HG02970 (cell line): ENCODE measurements around the gene SLC38A2.

ENCODE experiments used
- ATAC-seq: cut with Tn5 transposase; IDR thresholded peaks from one replicate; pipeline ENCODE4 v1.9.1; 2021; ENCODE audit warnings: mild to moderate bottlenecking, moderate library complexity, moderate number of reproducible peaks; ENCODE audit not compliant: unreplicated experiment, low FRiP score

Gene SLC38A2

DNA sequence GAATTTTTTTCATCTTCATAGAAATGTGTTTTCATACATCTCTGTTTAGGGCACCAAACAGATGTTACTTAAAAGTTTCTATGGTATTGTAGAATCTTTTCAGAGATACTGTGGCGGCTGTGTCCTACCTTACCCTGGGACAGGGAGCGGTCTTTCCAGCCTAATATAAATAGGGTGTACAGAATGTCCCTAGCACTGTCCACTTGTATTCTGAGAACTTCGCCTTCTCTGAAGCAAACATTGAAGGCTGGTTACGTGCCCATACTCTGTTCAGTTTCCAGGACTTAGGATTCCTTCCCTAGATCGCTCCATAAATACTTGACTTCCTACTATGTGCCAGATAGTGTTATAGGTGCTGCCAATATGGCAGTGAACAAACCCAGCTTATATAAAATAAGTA, 24.3 kb upstream of the SLC38A2 start:
- ATAC-seq = no peak

DNA sequence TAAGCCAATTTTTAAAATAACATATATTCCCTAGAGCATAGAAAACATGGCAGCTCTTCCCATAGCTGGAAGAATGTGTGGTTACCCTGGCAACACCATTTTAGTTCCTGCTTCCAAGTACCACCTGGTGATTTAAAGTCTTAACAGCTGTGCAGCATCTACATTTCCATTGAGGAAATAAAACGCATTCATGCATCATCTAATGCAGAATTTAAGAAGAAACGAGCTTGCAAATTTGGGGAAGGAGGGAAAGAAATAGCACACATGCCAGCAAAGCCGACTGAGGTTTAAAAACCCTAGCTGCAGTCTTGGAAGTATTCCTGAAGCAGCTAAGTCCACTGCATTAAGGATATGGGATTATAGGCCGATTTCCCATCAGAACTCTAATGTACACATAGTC, 22.8 kb upstream of the SLC38A2 start:
- no peak for ATAC-seq

DNA sequence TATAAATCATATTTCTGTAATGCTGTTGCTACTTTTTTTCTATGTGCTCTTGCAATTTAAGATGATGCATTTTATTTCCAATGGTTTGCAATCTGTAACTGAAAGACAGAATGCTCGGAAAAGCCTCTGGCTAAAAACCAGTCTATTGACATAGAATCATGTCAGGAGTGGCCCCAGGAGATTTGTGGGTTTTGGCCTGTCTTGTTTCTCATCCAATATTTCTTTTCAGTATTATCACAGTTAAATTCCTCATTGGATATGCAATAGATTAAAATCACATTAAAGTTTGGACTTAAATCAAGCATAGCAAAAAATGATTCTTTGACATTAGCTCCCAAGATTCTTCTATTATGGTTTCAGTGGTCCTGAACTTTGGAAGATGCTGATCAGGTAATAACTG, 19.1 kb upstream of the SLC38A2 start:
- ATAC-seq = no peak

DNA sequence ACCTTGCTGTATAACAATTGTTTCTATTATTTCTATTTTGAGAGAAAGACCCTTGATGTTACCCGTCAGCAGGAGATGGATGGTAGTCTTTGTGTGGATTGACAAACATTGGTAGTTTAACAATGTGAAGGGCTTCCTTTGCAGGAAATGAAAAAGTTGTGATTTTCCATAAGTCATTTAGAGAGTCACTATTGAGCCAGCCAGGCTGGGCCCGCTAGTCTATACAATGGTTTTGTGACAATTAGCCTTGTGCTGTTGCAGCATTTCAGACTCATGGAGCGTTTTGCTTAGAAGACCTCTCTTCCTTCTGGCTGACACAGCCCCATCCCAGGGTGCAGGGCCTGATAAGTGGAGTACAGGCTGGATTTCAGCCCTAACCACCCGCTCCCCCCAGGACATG, 18.3 kb upstream of the SLC38A2 start:
- ATAC-seq = no peak

DNA sequence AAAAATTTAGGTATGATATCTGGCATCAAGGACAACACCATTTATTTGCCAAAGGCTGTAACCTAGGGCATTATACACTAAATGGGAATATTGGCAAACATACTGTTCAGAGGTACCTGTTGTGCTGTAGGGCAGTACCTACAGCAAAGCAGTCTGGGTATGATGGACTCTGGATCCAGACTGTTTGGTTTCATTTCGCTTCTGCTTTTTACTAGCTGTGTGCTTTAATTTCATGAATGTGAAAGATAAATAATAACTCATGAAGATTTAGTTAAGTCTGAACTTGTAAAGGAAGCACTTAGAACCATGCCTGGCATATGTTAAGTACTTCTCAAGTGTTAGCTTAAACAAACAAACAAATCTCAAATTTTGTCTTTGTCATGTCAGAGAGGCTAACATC, 17.7 kb upstream of the SLC38A2 start:
- ATAC-seq = no peak

DNA sequence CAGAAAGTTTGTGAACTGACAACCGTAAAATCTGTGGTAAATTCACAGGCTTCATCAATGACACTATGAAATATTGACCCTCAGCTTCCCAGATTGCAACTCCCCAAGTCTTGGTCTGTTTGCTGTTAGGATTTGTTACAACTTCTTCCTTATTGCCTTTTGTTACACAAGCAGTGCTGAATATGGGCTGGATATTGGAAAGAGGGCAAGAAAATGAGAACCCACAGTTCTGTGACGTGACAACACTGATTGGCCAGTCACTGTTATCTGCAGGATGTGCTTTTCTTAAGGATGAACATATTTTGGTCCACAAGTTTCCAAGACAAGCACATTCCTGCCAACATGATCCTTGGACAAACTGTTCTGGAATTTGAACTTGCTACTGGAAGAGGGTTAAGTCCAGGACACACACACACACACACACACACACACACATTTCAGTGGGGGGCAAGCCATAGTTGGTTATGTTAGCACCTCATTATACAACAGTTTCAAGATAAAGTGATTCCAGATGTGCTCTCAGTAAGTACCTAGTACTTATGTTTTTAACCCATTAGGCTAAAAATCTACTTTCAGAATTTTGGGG, 16.6 kb upstream of the SLC38A2 start:
- ATAC-seq = no peak

DNA sequence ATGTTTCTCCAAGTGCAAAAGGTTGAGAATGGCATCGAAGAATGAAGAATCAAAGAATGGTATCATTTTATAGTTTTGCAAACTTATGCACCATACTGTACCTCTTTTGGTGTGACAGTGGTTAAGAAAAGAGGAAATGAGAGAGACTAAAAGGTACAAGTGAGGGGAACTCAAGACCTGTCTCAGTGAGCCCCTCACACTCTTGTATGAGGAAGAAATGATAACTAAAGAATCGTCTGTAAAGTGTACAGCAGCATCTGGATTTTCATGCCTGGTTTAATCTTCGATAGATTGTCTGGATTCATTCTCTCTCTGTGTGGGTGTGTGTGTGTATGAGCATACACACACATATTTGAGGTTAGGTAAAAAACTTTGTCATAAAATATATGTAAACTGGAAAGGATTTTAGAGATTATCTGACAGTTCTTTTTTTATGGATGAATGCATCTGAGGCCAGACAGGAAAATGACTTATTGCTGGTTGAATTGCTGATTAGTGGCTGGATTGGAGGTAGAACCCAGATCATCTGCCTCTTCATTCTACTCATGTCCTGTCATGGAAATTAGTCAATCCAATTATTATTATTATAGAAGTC, 16.0 kb upstream of the SLC38A2 start:
- peak; percentile 42 for ATAC-seq

DNA sequence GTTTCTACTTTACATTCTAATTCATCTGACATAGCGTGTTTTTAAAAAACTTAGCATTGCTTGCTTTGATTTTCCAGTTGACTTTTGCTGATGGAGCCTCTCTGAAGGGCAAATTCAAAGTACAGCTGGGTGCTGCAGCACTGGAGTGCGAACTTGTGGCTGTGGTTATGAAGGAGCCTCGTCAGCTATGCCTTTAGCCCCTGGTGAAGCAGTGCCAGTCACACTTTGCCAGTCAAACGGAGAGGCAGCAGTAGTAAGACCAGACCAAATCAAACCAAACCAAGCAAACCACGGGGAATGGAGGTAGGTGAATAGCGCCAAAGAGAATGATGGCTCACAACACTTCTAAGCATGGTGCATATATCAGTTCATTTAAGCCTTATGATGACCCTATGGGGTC, 15.1 kb upstream of the SLC38A2 start:
- ATAC-seq = no peak

DNA sequence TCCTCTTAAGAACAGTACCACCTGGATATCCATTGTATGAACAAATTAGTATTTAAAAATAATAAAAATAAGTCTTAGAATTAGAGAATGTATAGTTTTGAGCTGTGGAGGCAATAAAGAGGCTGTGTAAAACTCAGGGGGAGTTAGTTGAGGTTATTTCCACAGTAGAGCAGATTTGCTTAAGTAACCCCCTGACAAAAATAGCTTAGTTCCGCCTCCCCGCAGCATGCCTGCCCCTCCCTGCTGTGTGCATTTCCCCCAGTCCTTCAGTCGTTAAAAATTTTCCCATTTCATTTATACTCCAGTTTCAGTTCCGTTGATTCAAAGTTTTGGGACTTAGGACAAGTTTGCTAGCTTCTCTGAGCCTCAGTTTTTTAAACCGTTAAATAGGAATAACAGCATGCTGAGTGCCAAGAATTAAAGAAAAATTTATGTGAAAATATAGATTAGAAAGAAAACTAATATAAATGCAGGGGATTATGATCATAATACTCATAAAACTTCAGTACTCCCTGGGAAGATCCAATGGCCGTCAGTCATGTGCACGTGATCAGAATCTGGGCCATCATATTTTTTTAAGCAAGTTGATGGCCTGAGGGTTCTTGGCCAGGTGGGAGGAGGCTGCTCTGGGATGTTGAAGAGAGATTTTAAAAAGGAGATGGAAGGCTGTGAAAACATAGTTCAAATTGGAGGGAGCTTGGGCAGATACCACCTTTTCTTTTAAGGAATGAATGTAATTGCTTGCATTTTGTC, 14.5 kb upstream of the SLC38A2 start:
- ATAC-seq = no peak

DNA sequence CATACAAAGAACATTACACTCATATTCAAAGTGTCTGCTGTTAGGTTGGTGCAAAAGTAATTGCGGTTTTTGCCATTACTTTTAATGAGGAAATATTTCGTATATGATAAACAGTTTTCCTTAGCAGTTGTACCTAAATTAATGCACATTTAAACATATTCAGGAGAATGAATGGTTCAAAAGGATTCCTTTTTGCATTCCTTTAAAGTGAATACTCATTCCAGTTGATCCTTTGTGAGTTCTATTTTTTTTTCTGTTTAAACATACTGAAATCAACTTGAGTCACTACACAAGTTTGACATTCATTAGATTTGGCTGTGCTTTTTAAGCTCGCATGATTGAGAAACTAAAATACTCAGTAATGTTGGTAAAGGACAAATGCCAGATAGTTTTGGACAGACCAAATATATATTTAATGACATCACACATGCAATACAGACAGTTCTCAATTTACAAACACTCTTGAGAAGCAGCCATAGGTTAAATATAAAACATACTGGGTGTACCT, 13.8 kb upstream of the SLC38A2 start:
- ATAC-seq = no peak

DNA sequence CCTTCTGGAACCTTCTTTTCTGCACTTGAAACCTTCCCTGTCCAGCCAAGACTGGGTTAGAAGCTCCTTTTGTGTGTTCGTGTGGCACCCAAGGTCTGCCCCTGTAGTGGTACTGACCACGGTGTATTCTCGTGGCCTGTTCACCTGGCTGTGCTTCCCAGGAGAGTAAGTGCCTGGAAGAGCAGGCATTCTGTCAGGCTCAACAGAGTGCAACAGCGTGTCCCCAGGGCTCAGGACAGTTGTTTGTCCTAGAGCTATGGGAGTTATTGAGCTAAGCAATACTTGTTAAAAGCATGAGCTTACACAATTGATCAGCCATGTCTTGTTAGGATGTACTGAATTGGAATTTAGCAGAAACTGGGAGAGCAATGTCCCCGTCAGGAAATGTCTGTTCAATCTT, 12.9 kb upstream of the SLC38A2 start:
- no peak for ATAC-seq

DNA sequence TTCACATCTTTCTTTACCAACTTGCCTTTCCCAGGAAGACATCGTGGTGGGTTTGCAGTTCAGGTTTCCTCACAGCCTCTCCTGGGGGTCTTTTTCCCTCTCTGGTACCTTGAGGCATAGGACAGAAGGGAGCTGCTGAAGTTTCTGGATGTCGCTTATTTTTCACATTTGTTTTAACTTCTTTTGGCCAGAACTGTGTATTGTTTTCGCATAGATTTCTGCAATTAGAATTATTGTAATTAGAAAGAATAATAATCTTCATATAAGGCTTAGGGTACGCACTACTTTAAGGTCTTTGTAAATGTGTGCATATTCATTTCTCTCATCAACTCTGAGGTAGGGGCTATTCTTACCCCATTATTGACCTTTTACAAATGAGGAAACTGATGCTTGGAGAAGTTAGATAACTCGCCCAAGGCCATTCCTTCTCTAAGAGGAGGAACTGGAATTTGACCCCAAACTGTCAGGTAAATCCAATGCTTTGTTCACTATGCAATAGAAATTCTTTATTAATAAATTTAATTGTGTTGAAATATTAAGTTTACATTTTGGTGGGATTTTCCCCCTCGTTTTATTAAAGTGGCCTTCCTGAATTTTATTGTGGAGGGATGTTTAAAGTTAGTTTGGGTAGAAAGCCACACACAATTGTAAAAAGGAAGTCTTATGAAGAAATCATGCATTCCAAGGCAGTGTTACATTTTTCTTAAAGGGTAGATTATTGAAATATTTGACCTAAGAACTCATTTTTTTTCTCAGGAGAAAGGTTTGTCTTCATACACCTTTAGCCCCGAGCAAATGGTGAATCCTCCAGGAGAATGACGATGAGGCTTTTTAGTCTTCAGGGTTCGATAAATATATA, 12.1 kb upstream of the SLC38A2 start:
- no peak for ATAC-seq

DNA sequence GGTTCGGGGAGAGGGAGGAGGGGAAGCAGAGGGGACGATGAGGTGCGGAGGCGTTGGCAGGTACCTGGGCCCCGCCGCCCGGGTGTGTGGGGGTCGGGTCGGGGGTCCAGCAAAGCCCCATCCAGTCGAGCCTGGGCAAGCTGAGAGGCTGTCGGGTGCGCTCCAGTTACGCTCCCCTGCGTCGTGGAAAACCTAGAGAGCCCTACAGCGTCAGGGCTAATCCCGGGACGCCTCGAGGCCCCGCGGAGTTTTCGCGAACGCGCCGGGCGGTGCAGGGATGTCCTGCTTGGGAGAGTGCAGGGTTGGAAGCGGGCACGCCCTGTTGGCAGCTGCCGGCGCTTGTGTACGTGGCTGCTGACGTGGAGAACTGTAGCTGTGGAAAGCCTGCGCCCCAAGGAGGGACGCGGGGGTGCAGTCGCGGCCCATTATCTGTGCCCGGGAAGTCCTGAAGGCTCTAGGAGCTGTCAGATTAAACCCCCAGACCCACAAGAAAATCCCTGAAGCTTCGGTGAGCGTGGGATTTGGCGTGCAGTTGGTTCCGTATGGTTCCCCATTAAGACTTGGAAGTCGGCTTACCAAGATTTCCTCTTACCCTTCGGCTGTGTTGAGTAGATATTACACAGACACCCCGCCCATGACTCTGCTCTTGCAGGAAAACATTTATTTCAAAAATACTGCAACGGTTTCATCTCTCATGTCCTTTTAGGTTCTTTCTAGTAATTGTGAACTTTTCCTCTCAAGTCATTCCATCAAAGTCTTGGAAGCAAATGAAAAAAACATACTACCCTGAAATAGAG, 11.3 kb upstream of the SLC38A2 start:
- peak; percentile 40 for ATAC-seq

DNA sequence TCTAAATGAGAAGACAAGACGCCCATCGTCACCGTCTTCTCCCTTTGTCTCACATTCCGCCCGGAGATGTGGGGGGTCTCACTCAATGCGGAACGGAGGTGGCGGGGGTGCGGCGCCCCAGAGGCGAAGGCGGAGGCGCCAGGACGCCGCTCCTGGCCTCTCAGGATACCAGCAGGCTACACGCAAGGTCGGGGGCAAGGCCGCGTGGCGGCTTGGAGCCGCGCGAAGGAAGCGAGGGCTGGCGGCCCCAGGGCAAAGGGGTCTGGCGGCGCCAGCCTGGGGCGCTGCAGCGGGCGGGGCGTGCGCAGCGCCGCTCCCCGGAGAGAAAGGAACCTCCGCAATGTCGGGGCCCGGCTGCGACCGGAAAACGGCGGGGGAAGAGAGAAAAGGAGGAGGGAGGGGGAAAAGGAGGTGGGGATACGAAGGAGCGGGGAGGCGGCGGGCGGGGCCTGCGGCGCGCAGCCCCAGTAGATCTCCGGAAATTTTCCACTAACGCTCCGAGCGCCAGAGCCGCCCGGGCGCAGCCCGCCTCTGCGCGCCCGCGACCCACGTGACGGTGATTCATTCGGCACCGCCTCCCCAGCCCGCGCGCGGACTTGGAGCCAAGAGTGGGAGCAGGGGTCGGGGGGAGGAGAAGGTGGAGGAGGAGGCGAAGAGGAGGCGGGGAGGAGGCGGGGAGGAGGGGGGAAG, 10.5 kb upstream of the SLC38A2 start:
- peak; percentile 74 for ATAC-seq

DNA sequence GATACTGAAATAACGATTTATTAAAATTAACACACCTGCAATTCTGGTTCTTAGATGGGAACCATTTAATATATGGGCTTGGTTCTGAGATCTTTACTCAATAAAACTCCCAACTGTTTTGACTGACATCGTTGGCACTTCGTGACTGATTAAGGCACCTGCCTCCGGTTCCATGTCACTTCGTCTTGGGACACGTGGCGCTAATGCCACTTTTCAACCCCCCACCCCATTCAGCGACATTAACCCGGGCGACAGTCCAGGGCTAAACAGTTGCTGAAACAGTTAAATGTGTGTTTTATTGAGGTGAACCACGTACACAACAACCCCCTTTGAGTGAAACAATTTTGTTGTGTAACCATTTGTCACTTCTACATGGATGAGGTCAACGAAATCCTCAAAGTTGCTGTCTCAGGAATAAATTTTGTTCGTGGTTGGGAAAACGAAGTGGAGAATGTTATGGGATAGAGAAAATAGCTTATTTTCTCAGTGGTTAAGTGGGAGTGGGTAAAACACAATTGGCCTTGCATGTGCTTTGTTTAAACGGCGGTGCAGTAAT, 9.9 kb upstream of the SLC38A2 start:
- ATAC-seq = no peak

DNA sequence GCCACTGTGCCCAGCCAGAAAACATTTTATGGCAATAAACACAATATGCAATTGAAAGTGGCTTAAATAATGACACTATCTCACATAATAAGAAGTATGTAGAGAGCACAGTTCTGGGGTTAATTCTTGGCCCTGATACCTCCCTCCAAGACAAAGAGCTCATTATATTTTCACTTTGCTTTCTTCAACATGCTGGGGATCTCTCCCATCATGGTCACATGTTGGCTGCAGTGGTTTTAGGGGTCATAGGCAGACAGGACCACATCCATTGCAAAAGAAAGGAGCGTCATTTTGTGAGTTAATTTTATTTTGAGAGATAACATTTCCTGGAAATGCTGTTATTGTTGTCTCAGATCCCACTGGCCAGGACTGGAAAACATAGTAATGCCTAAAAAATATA, 8.3 kb upstream of the SLC38A2 start:
- ATAC-seq = no peak

DNA sequence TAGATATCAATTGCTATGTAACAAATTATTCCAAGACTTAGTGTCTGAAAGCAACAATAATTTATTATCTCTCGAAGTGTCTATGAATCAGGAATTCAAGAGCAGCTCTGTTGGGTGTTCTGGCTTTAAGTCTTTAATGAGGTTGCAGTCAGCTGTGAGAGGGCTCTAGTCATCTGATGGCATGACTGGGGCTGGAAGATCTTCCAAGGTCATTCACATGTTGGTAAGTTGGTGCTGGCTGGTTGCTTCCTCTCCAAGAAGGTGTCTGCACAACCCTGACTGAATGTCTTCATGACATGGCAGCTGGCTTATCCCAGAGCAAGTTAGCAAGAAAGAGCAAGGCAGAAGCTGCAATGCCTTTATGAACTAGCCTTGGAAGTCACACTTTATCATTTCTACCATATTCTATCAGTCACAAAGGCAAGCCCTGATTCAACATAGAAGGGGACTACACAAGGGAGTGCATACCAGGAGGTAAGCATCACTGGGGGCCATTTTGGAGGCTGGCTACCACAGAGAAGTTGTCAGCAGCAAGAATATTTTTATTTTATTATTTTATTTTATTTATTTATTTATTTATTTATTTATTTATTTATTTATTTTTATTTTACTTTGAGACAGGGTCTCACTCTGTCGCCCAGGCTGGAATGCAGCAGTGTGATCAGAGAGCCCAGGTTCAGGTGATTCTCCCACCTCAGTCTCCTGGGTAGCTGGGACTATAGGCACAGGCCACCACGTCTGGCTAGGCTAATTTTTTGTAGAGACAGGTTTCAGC, 7.6 kb upstream of the SLC38A2 start:
- ATAC-seq = no peak

DNA sequence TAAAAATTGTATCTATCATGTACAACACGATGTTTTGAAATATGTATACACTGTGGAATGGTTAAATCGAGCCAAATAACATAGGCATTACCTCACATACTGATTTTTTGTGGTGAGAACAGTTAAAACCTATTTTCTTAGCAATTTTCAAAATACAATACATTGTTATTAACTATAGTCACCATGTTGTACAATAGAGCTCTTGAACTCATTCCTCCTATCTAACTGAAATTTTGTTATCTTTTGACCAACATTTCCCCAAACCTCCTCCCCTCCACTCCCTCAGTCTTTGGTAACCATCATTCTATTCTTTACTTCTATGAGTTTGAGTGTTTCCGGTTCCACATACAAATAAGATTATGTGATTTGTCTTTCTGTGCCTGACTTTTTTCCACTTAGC, 6.8 kb upstream of the SLC38A2 start:
- ATAC-seq = no peak

DNA sequence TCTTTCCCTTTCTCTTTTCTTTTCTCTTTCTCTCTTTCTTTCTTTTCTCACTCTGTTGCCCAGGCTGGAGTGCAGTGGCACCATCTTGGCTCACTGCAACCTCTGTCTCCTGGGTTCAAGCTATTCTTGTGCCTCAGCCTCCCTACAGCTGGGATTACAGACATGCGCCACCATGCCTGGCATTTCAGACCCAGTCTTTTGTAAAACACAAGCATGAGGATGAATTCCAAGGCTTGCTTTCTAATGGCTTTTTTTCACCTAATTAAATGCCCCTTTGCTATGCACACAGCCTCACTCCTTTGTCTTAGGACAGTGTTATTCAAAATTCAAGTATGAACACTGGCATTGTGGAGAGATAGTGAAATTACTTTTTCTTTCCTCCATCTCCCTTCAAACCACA, 6.0 kb upstream of the SLC38A2 start:
- ATAC-seq = no peak
